GM12878 (cell line): ENCODE measurements around the gene KCNN1. TPM values are rescaled to one million over a fixed set of nuclear protein-coding genes. Genes with fewer than 3 reads are reported as not detected.

Source experiments
- BCL11A ChIP-seq: IDR thresholded peaks from 2 replicates; pipeline ENCODE4 v1.6.1; 2011; ENCODE audit warnings: low read depth, low read length
- BCLAF1 ChIP-seq: fragments of 450-650 bp; IDR thresholded peaks from 2 replicates; pipeline ENCODE4 v1.6.1; 2017; ENCODE audit warnings: antibody characterized with exemption, mild to moderate bottlenecking, moderate library complexity
- BHLHE40 ChIP-seq, 2 experiments: fragments of 450-650 bp in 1 of 2; IDR thresholded peaks; 2 replicates each; pipeline ENCODE4 v1.6.1; 2011 to 2017; ENCODE audit warnings: low read depth in 2 of 2, borderline replicate concordance in 1 of 2, improper control_type of control experiment in 1 of 2, low read length in 1 of 2, mild to moderate bottlenecking in 1 of 2
- BRCA1 ChIP-seq: IDR thresholded peaks from 2 replicates; pipeline ENCODE4 v1.6.1; 2011; ENCODE audit warnings: low read depth, low read length, improper control_type of control experiment
- CBFB ChIP-seq: IDR thresholded peaks from 2 replicates; pipeline ENCODE4 v1.6.1; 2016; ENCODE audit warnings: antibody characterized with exemption, low read depth
- CHD4 ChIP-seq: fragments of 200-600 bp; sonication (generic); IDR thresholded peaks from 2 replicates; pipeline ENCODE4 v1.6.1; 2016; ENCODE audit warnings: mild to moderate bottlenecking
- GABPA ChIP-seq: IDR thresholded peaks from 2 replicates; pipeline ENCODE4 v1.6.1; 2014; ENCODE audit warnings: antibody characterized with exemption, low read depth, mild to moderate bottlenecking, inconsistent platforms
- NFYA ChIP-seq: IDR thresholded peaks from 2 replicates; pipeline ENCODE4 v1.6.1; 2011; ENCODE audit warnings: low read depth, mild to moderate bottlenecking, low read length, improper control_type of control experiment, borderline replicate concordance
- RAD51 ChIP-seq: fragments of 450-650 bp; IDR thresholded peaks from 2 replicates; pipeline ENCODE4 v1.6.1; 2016; ENCODE audit warnings: moderate library complexity, mild to moderate bottlenecking, inconsistent platforms
- REST ChIP-seq: IDR thresholded peaks from 2 replicates; pipeline ENCODE4 v1.6.1; 2012; ENCODE audit warnings: mild to moderate bottlenecking, low read depth, low read length
- SMARCA5 ChIP-seq: fragments of 450-650 bp; IDR thresholded peaks from 2 replicates; pipeline ENCODE4 v1.6.1; 2017; ENCODE audit warnings: mild to moderate bottlenecking
- STAT1 ChIP-seq: fragments of 450-650 bp; conservative IDR thresholded peaks from 2 replicates; pipeline ENCODE4 v1.6.1; 2014; ENCODE audit warnings: antibody characterized with exemption, mild to moderate bottlenecking
- TBL1XR1 ChIP-seq: IDR thresholded peaks from 2 replicates; pipeline ENCODE4 v1.6.1; 2012; ENCODE audit warnings: low read depth, low read length, improper control_type of control experiment
- TCF12 ChIP-seq: IDR thresholded peaks from 2 replicates; pipeline ENCODE4 v1.6.1; 2011; ENCODE audit warnings: low read depth, mild to moderate bottlenecking, low read length
- WRNIP1 ChIP-seq: IDR thresholded peaks from 2 replicates; pipeline ENCODE4 v1.6.1; 2011; ENCODE audit warnings: low read depth, low read length, improper control_type of control experiment, borderline replicate concordance
- ZNF207 ChIP-seq: fragments of 450-650 bp; IDR thresholded peaks from 2 replicates; pipeline ENCODE4 v1.6.1; 2014; ENCODE audit warnings: antibody characterized with exemption, mild to moderate bottlenecking, borderline replicate concordance
- polyA plus RNA-seq, 11 experiments: library from polyadenylated mRNA; depleted of rRNA in 4 of 11; unstranded in 6 of 11; stranded (reverse) in 5 of 11; fragments of >200 nt; fragmentation: Nextera tagmentation in 4 of 11; fragmentation: Illumina TruSeq in 1 of 11; extraction: Ambion mirVana in 4 of 11; extraction: Trizol in 1 of 11; gene quantifications; 1 replicate in 1 of 11; 2 replicates in 10 of 11; pipeline versions ENCODE4 v1.2.1 to v1.2.3, GENCODE V29; 2011 to 2016; ENCODE audit warnings: inconsistent platforms in 2 of 11, missing spikeins in 2 of 11, low read depth in 1 of 11
- total RNA-seq, 4 experiments: library from RNA; depleted of rRNA in 3 of 4; stranded (reverse); fragments of >200 nt in 3 of 4; fragmentation: Illumina TruSeq in 1 of 4; extraction: Trizol in 1 of 4; gene quantifications; 2 replicates each; pipeline versions ENCODE4 v1.2.1 to v1.2.3, GENCODE V29; 2013 to 2021
- TF ChIP-seq, protein P1 (sequence below): IDR thresholded peaks from 2 replicates; pipeline ENCODE4 v1.6.1; 2012; ENCODE audit warnings: low read length, inconsistent platforms
- TF ChIP-seq, protein P2 (sequence below): fragments of 450-650 bp; IDR thresholded peaks from 2 replicates; pipeline ENCODE4 v1.6.1; 2017; ENCODE audit warnings: mild to moderate bottlenecking, low read depth, inconsistent platforms; ENCODE audit not compliant: poor library complexity, severe bottlenecking

Gene KCNN1
- total and polyA plus RNA-seq, 10 of the 15 experiments (the other 5 are each of a cell fraction or from before 2014, with no cell fraction given), result 0.02 to 0.95 (median 0.16) TPM; not detected in 1

- TF ChIP-seq, protein P1, sequence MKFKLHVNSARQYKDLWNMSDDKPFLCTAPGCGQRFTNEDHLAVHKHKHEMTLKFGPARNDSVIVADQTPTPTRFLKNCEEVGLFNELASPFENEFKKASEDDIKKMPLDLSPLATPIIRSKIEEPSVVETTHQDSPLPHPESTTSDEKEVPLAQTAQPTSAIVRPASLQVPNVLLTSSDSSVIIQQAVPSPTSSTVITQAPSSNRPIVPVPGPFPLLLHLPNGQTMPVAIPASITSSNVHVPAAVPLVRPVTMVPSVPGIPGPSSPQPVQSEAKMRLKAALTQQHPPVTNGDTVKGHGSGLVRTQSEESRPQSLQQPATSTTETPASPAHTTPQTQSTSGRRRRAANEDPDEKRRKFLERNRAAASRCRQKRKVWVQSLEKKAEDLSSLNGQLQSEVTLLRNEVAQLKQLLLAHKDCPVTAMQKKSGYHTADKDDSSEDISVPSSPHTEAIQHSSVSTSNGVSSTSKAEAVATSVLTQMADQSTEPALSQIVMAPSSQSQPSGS, result no peak
- TF ChIP-seq BRCA1 (no peak), ZNF207 (0 out of 2 replicates have a peak, but pooled peaks have one; percentile 28), TCF12 (no peak), WRNIP1 (no peak), NFYA (no peak), CBFB (no peak), CHD4 (no peak), REST (no peak), TBL1XR1 (peak; percentile 21; the same call in 1 of the 2 replicates), BCLAF1 (no peak), RAD51 (no peak), BCL11A (no peak), BHLHE40 (IDR thresholded peaks at IDR 0.05; ENCODE audit: borderline replicate concordance in 1 of 2, low read depth in 2 of 2, low read length in 1 of 2) (peak; percentile 48 to 53; a peak in 3 of 4 replicates), STAT1 (0 out of 2 replicates have a peak, but pooled peaks have one; percentile 84), GABPA (no peak), SMARCA5 (peak; percentile 64; the same call in 1 of the 2 replicates)
- TF ChIP-seq, protein P2, sequence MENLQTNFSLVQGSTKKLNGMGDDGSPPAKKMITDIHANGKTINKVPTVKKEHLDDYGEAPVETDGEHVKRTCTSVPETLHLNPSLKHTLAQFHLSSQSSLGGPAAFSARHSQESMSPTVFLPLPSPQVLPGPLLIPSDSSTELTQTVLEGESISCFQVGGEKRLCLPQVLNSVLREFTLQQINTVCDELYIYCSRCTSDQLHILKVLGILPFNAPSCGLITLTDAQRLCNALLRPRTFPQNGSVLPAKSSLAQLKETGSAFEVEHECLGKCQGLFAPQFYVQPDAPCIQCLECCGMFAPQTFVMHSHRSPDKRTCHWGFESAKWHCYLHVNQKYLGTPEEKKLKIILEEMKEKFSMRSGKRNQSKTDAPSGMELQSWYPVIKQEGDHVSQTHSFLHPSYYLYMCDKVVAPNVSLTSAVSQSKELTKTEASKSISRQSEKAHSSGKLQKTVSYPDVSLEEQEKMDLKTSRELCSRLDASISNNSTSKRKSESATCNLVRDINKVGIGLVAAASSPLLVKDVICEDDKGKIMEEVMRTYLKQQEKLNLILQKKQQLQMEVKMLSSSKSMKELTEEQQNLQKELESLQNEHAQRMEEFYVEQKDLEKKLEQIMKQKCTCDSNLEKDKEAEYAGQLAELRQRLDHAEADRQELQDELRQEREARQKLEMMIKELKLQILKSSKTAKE, result no peak
Measured at GRCh38 chr19:18007044-18007916, 40.4 kb downstream of the KCNN1 start (continued).
